Stimulated activated CD4-positive, alpha-beta T cell treated with anti-CD3 and anti-CD28 coated beads, Interleukin-4, amount 100 ng/mL, for 48 hours (primary cell): Measurements from ENCODE around the gene SLC5A4.

ENCODE experiments used
- DNase-seq, 2 donors: peaks; one replicate each; pipeline ENCODE4 v3.0.0-alpha.2; 2020; ENCODE audit warnings: low read depth in 2 of 2

SLC5A4 gene

DNA sequence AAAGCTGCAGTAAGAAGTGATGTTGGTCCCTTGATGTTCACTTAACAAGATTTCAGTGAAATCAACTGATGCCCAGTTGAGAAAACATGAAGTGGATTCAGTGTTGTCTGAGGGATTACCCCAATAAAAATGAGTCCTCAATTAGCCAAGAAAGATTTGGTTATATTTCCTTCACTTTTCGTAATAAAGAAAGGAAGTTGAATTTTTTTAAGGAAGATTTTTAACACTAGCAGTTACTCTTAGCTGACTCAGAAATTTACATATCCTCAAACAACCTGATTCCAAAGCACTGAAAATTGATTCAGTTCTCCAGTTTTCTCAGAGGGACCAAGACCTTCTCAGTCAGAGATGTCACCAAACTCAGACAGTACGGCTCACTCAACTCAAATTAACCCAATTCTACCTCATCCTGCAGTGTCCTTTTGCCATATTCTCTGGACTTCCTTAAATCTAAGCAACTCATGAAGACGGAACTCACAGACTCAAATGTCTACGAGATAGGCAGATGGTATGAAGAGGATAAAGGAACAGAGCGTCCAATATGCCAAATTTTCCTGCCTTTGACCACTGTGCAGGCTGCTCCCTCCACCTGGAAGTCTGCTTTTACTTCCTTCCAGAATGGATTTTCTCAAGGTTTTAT lies 22.8 kb downstream of the SLC5A4 start:
- DNase-seq: no peak

DNA sequence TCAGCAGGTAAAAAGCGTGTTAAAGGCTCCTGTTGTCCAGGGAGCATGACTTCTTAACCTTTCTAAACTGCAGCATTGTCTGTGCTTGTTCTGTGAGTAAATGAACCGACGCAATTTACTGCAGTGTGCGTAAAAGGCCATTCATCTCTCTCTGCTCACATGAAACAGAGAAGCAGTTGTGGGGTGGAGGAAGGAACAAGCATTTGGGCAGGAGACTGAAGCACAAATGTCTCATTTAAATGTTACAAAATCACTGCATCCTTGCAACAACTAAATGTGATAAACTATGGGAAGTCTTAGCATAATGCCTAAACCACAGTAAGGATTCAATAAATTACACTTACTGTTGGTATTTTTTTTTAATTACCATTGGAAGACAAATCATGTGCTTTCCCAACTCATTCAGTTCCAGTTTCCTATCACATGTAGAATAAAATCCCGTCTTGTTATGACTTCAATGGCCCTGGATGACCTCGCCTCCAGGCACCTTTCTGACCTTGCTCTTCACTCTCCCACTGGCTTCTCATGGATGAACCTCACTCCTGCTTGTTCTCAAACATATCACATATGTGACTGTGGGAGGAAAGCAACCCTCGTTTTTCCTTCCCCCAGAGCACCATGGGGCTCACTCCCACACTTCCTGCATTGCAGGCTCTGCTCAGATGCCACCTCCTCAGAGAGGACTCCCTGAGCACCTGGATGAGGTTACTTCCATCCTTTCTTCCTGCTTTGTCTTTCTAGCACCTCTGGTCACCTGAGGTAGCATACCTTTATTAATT lies 28.6 kb downstream of the SLC5A4 start:
- no peak for DNase-seq

DNA sequence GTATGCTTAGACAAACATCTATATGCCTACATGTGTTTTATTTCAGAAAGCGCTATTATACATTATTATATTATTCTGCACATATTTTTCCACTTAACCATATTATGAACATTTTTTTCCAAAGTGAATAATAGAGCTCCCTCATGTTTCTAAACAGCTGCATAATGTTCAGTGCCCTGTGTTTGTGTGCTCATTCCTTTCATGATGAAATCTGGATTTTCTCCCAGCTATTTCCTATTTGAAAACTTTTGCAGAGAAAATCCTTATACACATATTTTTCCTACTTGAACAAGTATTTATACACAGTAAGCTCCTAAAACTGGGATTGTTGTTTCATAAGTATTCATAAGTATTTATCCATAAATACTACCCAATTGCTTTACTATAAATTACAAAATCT lies 32.2 kb downstream of the SLC5A4 start:
- no peak for DNase-seq

DNA sequence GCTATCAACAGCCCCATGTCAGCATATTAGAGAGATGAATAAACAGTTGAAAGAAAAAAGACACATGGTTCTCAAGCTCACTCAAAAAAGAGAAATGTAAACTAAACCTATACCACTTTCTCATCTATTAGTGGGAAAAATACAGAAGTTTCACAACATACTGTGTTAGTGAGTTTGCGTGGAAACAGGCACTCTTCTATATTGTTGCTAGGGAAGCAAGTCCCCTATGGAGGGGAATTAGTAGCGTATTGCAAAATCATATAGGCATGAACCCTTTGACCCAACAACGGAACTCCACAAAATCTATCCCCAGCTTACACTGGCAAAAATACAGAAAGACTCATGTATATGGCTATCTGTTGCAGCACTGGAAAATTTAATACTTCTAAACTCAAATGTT lies 36.1 kb downstream of the SLC5A4 start:
- DNase-seq: no peak

DNA sequence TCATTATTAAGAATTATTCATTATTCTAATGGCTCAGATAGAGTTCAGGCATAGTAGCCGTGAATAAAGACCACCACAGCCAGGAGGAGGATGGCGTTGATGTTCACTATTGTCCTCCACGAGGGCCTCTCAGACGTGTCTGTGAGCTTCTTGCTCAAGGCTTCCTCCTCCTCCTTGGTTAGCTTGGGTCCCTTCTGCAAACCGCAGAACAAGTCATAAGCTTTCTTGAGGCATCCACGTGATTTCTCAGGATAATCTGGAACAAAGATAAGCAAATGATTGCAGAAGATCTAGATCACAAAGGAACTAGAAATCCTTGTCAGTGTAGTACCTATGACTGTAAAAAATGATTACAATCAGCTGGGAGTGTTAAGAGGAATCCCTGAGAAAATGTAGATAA lies 36.7 kb downstream of the SLC5A4 start:
- DNase-seq: no peak

DNA sequence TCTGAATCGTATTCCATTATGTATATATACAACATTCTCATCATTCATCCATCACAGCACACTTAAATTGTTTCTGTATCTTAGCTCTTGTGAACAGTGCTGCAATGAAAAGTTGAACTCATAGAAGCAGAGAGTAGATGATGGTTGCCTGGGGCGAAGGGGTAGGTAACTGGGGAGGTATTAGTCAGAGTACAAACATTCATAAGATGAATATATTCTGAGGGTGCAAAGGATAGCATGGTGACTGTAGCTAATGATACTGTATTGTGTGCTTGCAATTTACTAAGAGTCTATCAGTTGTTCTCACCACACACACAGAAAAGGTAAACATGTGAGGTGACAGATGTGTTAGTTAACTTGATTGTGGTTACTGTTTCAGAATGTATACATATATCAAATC lies 37.7 kb downstream of the SLC5A4 start:
- DNase-seq: no peak

DNA sequence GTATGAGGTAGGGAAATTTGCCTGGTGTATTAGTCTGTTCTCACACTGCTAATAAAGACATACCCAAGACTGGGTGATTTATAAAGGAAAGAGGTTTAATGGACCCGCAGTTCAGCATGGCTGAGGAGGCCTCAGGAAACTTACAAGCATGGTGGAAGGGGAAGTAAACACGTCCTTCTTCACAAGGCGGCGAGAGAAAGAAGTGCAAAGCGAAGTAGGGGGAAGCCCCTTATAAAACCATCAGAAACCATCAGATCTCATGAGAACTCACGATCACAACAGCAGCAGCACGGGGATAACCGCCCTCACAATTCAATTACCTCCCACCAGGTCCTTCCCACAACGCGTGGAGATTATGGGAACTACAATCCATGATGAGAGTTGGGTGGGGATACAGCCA lies 38.2 kb downstream of the SLC5A4 start:
- no peak for DNase-seq

DNA sequence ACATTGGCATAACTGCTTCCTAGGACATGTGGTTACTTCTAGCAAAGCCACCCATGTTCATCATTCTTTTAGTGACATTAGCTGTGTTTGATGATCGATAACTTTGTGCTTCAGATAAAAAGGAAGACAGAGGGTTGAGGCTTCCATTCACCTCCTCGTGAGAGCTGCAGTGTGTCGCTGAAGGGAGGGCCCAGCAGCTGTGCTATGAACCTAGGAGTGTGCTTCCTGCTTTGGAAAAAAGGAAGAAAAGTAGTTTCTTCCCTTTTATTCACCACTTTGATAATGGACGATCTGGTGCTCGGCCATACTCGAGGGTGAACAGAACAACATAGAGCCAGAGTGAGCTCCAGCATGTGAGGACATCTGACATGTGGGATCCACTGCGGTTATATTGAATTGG lies 44.1 kb downstream of the SLC5A4 start:
- DNase-seq: no peak

DNA sequence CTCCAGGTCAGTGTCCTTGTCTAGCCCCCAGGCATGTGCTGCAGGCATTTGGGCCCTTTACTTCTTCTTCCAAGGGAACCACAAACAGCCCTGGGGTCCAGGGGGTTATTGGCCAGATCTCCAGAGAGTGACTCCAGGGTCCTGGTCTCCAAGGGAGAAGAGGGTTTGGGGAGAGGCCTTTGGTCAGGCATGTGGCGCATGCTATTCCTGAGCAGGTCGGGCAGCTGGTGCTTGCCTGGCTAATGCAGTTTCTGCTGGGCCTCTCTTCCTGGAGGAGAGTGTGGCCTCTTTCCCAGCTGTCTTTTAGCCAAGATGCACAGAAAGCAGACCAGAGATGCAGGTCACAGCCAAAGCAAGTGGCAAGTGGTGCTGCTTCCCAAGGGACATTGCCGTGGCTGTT lies 46.5 kb downstream of the SLC5A4 start:
- no peak for DNase-seq

DNA sequence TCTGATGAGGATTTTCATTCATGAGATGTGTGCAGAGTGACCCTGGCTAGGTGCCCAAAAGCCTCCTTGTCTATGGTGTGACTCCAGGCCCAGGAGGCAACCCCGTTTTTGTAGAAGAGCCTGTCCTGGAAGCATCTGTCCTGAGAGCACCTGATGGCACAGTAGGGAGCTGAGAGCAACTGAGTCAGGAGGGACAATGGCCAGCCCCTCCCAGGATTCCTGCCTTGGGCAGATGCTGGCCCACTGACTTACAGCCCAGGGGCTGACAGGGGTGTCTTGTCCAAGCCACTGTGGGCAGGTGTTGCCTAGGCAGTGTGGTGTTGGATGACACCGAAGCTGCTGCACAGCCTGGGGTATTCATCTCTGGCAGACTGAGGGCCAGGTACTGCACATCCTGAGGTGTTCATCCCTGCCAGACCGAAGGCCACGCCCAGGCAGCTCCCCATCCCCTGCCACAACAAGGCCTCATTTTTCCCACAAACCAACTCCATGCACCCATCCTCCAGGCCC lies 47.1 kb downstream of the SLC5A4 start:
- DNase-seq: no peak

DNA sequence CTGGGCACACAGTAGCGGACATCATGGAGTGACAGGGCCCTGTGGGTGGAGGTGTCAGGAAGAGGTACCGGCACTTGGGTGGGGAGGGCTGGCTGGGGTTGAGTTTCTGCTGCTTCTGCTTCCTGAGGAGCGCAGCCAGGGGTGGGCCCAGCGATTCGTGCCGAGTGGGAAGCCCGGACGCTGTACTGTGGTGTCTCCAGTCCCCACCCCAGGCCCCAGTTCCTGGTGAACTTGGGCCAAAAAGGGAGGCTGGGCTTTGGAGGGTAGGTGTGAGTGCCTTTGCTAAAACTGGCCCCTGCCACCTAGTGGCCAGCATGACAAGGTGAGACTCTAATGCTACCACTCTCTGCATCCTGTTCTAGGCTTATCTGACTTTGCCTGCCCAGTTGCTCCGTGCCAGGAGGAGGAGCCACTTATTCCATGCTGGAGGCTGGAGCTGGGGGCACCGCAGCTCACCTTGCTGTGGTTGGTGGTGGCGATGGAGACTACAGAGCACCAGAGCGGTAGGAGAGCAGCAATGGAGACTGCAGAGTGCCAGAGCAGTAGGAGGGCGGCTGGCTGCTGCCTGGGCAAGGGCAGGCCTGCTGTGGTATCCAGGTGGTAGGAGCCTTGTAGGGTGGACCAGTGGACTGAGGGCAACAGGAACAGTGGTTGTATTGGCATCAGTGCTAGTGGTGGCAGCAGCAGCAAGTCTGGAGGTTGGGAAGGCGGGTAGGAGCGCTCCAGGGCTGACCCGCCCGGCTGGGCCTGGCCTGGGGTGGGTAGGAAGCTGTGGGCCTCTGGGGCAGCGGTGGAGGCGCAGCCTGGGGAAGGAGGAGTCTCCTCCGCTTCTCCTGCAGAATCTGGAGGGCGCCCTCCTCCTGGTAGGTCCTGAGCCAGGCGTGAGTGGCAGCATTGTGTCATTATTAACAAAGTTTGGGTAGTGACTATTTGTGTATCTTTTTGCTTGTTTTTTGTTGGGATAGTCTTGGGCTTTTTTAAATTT lies 48.1 kb downstream of the SLC5A4 start:
- DNase-seq: peak in 1 of 2 donors; percentile 28

DNA sequence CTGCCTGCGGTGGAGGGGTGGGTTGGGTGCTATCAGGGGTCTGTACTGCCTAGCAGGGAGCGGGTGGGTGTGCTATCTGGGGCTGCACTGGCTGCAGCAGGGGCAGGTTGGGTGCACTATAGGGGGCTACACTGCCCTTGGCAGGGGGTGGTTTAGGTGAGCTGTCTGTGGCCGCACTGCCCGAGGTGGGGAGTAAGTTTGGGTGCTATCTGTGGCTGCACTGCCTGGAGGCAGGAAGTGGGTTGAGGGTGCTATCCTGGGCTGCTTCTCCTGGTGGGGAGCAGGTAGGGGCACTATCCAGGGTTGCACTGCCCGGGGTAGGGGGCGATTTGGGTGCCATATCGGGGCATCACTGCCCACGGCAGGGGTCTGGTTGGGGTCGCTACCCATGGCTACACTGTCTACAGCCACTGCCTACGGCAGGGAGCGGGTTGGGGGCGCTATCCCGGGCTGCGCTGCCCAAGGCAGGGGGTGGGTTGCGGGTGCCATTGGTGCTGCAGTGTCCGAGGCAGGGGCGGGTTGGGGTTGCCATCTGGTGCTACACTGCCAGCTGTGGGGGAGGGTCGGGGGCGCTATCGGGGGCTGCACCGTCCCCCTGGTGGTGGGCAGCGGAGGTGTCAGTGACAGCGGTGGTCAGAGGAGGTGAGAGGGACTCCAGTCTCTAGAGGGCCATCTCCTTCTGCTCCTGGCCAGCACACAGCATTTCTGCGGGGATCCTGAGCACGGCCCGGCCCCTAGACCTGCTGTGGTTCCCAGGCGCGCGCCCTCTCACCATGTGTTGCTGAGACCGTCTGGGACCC lies 49.0 kb downstream of the SLC5A4 start:
- no peak for DNase-seq

DNA sequence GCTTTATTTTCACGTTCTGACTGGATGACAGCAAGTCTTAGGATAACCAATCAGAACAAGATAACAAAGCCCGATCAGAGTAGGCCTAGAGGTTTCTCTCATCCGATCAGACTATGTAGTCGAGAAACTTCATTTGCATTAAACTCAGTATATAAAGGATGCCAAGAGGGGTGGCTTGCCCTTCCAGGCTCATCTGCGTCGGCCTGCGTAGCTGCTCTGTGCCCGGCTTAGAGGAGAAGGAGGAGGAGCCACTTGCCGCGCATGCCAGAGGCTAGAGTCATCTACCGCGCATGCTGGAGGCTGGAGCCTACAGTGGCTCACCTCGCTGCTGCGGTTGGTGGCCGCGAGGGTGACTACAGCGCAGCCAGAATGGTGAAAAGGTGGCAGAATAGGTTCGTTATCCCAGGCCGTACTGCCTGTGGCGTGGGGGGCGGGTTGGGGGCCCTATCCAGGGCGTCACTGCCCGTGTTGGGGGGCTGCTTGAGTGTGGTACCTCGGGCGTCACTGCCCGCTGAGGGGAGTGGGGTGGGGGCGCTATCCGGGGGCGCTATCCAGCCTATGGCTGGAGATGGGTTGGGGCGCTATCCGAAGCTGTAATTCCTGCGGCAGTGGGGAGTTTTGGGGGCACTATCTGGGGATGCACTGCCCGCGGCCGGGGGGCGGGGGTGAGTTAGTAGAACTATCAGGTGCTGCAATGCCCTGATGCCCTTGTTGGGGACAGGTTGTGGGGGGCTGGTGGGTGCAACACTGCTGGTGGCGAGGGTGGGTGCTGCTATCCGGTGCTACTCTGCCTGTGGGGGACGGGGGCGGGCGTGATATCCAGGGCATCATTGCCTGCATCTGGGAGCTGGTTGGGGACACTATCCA lies 50.1 kb downstream of the SLC5A4 start, which contains the start of gene RFPL2:
Gene RFPL2 (minus strand): TSS at position 218 of the 867 bp plus-strand sequence. CDS start 2,622 bp downstream, outside the sequence.
- peak in 1 of 2 donors; percentile 27 for DNase-seq

DNA sequence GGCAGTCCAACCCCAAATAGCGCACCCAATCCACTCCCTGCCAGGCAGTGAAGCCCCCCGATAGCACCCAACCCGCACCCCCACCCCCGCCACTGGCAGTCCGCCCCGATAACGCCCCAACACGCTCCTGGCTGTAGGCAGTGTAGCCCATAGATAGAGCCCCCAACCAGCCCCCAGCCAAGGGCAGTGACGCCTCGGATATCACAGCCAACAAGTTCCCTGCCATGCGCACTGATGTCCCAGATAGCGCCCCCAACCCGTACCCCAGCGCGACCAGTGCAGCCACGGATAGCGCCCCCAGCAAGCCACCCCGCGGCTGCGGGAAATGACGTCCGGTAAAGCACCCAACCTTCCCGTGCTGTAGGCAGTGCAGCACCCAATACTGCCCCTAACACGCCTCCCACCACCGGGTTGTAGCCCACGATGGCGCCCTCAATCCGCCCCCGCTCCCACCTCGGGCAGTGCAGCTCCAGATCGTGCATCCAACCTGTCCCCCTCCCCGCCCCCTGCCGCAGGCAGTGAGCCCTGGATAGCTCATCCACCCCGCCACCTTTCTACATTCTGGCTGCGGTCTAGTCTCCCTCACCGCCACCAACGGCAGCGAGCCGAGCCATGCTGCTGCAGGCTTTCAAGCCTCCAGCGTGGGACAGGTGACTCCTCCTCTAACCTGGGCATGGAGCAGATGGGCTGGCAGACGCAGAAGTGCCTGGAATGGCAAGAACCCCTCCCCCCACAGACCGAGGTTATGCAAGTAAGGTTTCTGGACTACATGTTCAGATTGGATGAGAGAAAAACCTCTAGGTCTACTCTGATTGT lies 50.9 kb downstream of the SLC5A4 start:
- no peak for DNase-seq

DNA sequence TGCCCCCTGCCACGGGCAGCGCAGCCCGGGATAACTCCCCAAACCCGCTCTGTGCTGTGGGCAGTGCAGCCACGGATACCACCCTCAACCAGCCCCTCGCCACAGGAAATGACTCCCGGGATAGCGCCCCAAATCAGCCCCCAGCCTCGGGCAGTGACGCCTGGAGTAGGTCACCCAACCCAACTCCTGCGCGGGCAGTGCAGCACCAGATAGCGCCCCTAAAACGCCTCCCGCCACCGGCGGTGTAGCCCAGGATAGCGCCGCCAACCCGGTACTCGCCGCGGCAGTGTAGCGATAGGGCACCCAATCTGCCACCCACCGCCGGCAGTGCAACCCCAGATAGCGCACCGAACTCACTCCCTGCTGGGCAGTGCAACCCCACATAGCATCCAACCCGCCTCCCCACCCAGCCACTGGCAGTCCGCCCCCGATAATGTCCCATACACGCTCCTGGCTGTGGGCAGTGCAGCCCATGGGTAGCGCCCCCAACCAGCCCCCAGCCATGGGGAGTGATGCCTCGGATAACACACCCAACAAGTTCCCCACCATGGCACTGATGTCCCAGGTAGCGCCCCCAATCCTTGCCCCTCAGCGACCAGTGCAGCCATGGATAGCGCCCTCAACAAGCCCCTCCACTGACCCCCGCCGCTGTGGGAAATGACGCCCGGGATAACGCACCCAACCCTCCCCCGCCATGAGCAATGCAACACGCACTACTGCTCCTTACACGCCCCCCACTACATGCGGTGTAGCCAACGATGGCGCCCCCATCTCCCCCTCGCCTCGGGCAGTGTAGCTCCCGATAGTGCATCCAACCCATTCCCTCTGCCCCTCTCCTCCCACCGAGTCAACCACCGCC lies 51.7 kb downstream of the SLC5A4 start:
- DNase-seq: no peak

DNA sequence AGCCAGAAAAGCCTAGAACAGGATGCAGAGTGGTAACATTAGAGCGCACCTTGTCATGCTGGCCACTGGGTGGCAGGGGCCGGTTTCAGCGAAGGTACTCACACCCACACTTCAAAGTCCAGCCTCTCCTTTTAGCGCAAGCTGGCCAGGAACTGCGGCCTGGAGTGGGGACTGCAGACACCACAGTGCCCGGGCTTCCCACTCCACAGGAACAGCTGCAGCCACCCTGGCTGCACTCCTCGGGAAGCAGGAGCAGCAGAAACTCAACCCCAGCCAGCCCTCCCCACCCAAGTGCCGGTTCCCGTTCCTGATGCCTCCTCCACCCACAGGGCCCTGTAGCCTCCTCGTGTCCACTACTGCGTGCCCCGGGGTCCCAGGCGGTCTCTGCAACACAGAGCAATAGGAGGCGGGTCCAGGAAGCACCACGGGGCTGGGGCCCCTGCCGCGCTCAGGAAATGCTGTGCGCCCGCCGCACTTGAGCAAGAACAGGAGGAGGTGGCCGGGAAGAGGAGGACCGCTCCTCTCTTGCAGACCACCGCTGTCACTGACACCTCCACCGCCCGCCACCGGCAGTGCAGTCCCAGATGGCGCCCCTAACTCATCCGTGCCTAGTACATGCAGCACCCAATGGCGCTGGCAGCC lies 52.5 kb downstream of the SLC5A4 start:
- DNase-seq: no peak

DNA sequence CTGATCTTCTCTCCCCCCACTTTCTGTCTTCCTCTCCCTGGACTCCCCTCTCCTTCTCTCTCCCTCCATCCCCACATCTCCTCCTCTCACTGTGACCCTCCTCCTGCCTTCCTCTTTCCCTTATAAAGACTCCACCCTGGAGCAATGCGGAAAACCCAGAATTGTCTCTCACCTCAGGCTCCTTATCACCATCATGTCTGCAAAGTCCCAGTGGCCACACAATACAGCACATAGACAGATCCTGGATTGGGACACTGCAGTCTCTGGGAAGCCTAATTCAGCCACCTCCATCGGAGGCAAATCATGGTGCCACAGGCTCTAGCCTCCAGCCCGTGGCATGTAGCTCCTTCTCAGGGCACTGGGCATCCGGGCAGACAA lies 53.0 kb downstream of the SLC5A4 start:
- no peak for DNase-seq

DNA sequence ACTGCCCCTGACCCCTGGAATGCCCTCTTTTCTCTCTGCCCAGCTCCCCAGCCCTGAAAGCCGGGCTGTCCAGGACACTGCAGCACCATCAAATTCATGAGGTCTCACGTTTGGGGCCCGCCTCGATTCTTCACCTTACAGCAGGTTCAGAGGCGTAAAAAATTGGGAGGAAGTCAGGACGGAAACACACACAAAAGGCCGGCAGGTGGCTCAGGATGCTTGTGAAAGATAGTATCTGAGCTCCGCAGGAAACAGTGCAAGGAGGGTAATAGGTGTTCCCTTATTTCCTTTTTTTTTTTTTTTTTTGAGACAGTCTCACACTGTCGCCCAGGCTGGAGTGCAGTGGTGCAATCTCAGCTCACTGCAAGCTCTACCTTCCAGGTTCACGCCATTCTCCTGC lies 54.4 kb downstream of the SLC5A4 start:
- DNase-seq: no peak
